HepG2 (cell line): ENCODE data around the gene SOCS1. TPM values are rescaled to one million over a fixed set of nuclear protein-coding genes. Genes with fewer than 3 reads are reported as not detected.

Experiments
- BHLHE40 ChIP-seq: IDR thresholded peaks from 2 replicates; pipeline ENCODE4 v1.6.1; 2011; ENCODE audit warnings: low read length, improper control_type of control experiment
- CREM ChIP-seq, 2 experiments: sonication (generic) in 1 of 2; formaldehyde crosslinking in 1 of 2; IDR thresholded peaks; 2 replicates each; pipeline versions ENCODE4 v1.4.0 to v1.6.1; 2016 to 2020; ENCODE audit warnings: antibody characterized with exemption in 1 of 2, mild to moderate bottlenecking in 1 of 2, missing genetic modification reagents in 1 of 2
- KDM2A ChIP-seq: sonication (generic); formaldehyde crosslinking; IDR thresholded peaks from 2 replicates; pipeline ENCODE4 v1.4.0; 2020; ENCODE audit warnings: low read depth, missing genetic modification reagents, borderline replicate concordance
- MTA1 ChIP-seq: sonication (generic); formaldehyde crosslinking; IDR thresholded peaks from 2 replicates; pipeline ENCODE4 v1.4.0; 2020; ENCODE audit warnings: missing genetic modification reagents, mild to moderate bottlenecking, borderline replicate concordance
- NFE2L2 ChIP-seq: fragments of 150-350 bp; IDR thresholded peaks from 2 replicates; pipeline ENCODE4 v1.6.1; 2014; ENCODE audit warnings: low read length
- NFYC ChIP-seq: IDR thresholded peaks from 2 replicates; pipeline ENCODE4 v1.6.1; 2016; ENCODE audit warnings: missing genetic modification reagents, missing compliant biosample characterization
- PAF1 ChIP-seq: IDR thresholded peaks from 2 replicates; pipeline ENCODE4 v1.6.1; 2016; ENCODE audit warnings: missing genetic modification reagents, missing compliant biosample characterization
- PBX2 ChIP-seq: IDR thresholded peaks from 2 replicates; pipeline ENCODE4 v1.6.1; 2016; ENCODE audit warnings: control low read depth
- PITX1 ChIP-seq: sonication (generic); formaldehyde crosslinking; IDR thresholded peaks from 2 replicates; pipeline ENCODE4 v1.5.1; 2020; ENCODE audit warnings: mild to moderate bottlenecking, missing genetic modification reagents
- RELA ChIP-seq: sonication (generic); formaldehyde crosslinking; IDR thresholded peaks from 2 replicates; pipeline ENCODE4 v1.4.0; 2020; ENCODE audit warnings: missing genetic modification reagents
- RFX1 ChIP-seq: fragments of 450-650 bp; IDR thresholded peaks from 2 replicates; pipeline ENCODE4 v1.6.1; 2017
- RXRB ChIP-seq: IDR thresholded peaks from 2 replicates; pipeline ENCODE4 v1.6.1; 2016; ENCODE audit warnings: borderline replicate concordance, missing genetic modification reagents, missing compliant biosample characterization
- ZBTB2 ChIP-seq: sonication (generic); formaldehyde crosslinking; IDR thresholded peaks from 2 replicates; pipeline ENCODE4 v1.8.0; 2022; ENCODE audit warnings: low read depth, missing genetic modification reagents
- ZNF3 ChIP-seq: IDR thresholded peaks from 2 replicates; pipeline ENCODE4 v1.7.0; 2017; ENCODE audit warnings: inconsistent platforms
- ZNF317 ChIP-seq: sonication (generic); formaldehyde crosslinking; IDR thresholded peaks from 2 replicates; pipeline ENCODE4 v1.5.0; 2020; ENCODE audit warnings: mild to moderate bottlenecking, missing genetic modification reagents
- ZNF501 ChIP-seq: sonication (generic); formaldehyde crosslinking; IDR thresholded peaks from 2 replicates; pipeline ENCODE4 v1.5.1; 2020; ENCODE audit warnings: mild to moderate bottlenecking, moderate library complexity, missing genetic modification reagents
- ZNF546 ChIP-seq: sonication (generic); formaldehyde crosslinking; conservative IDR thresholded peaks from 2 replicates; pipeline ENCODE4 v1.8.1; 2023; ENCODE audit warnings: mild to moderate bottlenecking, missing genetic modification reagents
- ZNF770 ChIP-seq: sonication (generic); formaldehyde crosslinking; IDR thresholded peaks from 2 replicates; pipeline ENCODE4 v1.5.0; 2020; ENCODE audit warnings: mild to moderate bottlenecking, missing genetic modification reagents
- ZNF878 ChIP-seq: sonication (generic); formaldehyde crosslinking; IDR thresholded peaks from 2 replicates; pipeline ENCODE4 v1.8.1; 2023; ENCODE audit warnings: mild to moderate bottlenecking, missing genetic modification reagents, moderate library complexity
- ZSCAN22 ChIP-seq: sonication (generic); formaldehyde crosslinking; IDR thresholded peaks from 2 replicates; pipeline ENCODE4 v1.4.0; 2020; ENCODE audit warnings: mild to moderate bottlenecking, missing genetic modification reagents
- polyA plus RNA-seq, 8 experiments: library from polyadenylated mRNA; depleted of rRNA in 3 of 8; stranded (reverse) in 7 of 8; unstranded in 1 of 8; fragments of >200 nt; fragmentation: Illumina TruSeq in 4 of 8; extraction: Trizol in 4 of 8; gene quantifications; 2 replicates each; pipeline versions ENCODE4 v1.2.1 to v1.2.3, GENCODE V29; 2011 to 2016; ENCODE audit warnings: low read depth in 4 of 8, missing spikeins in 1 of 8, mixed read lengths in 1 of 8; ENCODE audit not compliant: insufficient read depth in 1 of 8
- total RNA-seq, 5 experiments: library from RNA; depleted of rRNA; stranded (reverse); fragments of >200 nt; fragmentation: Illumina TruSeq; extraction: Trizol; gene quantifications; 2 replicates each; pipeline ENCODE4 v1.2.3, GENCODE V29; 2016; ENCODE audit warnings: low read depth in 1 of 5
- TF ChIP-seq, protein P1 (sequence below): sonication (generic); formaldehyde crosslinking; IDR thresholded peaks from 2 replicates; pipeline ENCODE4 v1.4.0; 2020; ENCODE audit warnings: mild to moderate bottlenecking, missing genetic modification reagents

SOCS1 gene
- total and polyA plus RNA-seq, 2 of the 13 experiments (the other 11 are each of a cell fraction or from before 2014, with no cell fraction given), result 5.3 to 6.3 TPM

- TF ChIP-seq ZNF770 (CRISPR knock-in tag), result peak; percentile 89
- peak; percentile 64 for TF ChIP-seq ZBTB2 (CRISPR knock-in tag)
- TF ChIP-seq BHLHE40, result peak; percentile 15; the same call in 1 of the 2 replicates
- no peak; the same call in 1 of the 2 replicates for TF ChIP-seq NFYC (CRISPR knock-in tag)
- TF ChIP-seq ZNF501, result peak; percentile 10; the same call in 1 of the 2 replicates
- no peak; the same call in none of the 2 replicates for TF ChIP-seq KDM2A (CRISPR knock-in tag)
- TF ChIP-seq PBX2 (CRISPR knock-in tag), result no peak
- peak; percentile 55 for TF ChIP-seq RXRB
- TF ChIP-seq ZNF878, result no peak
- TF ChIP-seq PAF1 (CRISPR knock-in tag), result no peak
- peak; percentile 58; the same call in 1 of the 2 replicates for TF ChIP-seq ZNF3 (CRISPR knock-in tag)
- no peak for TF ChIP-seq ZSCAN22
- TF ChIP-seq MTA1 (CRISPR knock-in tag), result no peak
- peak; percentile 69 for TF ChIP-seq ZNF546 (CRISPR knock-in tag)
- TF ChIP-seq ZNF317 (CRISPR knock-in tag), result peak; percentile 71; the same call in 1 of the 2 replicates
- TF ChIP-seq, protein P1, sequence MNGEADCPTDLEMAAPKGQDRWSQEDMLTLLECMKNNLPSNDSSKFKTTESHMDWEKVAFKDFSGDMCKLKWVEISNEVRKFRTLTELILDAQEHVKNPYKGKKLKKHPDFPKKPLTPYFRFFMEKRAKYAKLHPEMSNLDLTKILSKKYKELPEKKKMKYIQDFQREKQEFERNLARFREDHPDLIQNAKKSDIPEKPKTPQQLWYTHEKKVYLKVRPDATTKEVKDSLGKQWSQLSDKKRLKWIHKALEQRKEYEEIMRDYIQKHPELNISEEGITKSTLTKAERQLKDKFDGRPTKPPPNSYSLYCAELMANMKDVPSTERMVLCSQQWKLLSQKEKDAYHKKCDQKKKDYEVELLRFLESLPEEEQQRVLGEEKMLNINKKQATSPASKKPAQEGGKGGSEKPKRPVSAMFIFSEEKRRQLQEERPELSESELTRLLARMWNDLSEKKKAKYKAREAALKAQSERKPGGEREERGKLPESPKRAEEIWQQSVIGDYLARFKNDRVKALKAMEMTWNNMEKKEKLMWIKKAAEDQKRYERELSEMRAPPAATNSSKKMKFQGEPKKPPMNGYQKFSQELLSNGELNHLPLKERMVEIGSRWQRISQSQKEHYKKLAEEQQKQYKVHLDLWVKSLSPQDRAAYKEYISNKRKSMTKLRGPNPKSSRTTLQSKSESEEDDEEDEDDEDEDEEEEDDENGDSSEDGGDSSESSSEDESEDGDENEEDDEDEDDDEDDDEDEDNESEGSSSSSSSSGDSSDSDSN, result peak; percentile 73
- peak; percentile 28; the same call in 1 of the 2 replicates for TF ChIP-seq RELA (CRISPR knock-in tag)
- TF ChIP-seq CREM (IDR thresholded peaks at IDR 0.05), result no peak
- peak; percentile 27; the same call in 1 of the 2 replicates for TF ChIP-seq CREM (CRISPR knock-in tag; IDR thresholded peaks at IDR 0.05)
- no peak for TF ChIP-seq RFX1
- TF ChIP-seq PITX1 (CRISPR knock-in tag), result peak; percentile 62; the same call in 1 of the 2 replicates
- TF ChIP-seq NFE2L2, result no peak
Observed at GRCh38 chr16:11255737-11256660, at the start of gene SOCS1 (continued).
